ENCODE measurements around the gene TK2.
"Not testable (repeated sequence)": the region's sequence is repeated elsewhere in the genome, so short reads cannot be mapped to it uniquely, and the experiment has no call there.

Gene TK2

DNA sequence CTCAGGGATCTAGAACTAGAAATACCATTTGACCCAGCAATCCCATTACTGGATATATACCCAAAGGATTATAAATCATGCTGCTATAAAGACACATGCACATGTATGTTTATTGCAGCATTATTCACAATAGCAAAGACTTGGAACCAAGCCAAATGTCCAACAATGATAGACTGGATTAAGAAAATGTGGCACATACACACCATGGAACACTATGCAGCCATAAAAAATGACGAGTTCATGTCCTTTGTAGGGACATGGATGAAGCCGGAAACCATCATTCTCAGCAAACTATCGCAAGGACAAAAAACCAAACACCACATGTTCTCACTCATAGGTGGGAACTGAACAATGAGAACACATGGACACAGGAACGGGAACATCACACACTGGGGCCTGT, 48.4 kb downstream of the TK2 start:
- not testable (repeated sequence) for DNase-seq

DNA sequence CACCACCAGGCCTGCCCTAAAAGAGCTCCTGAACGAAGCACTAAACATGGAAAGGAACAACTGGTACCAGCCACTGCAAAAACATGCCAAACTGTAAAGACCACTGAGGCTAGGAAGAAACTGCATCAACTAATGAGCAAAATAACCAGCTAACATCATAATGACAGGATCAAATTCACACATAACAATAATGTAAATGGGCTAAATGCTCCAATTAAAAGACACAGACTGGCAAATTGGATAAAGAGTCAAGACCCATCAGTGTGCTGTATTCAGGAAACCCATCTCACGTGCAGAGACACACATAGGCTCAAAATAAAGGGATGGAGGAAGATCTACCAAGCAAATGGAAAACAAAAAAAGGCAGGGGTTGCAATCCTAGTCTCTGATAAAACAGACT, 52.0 kb downstream of the TK2 start:
- not testable (repeated sequence) for DNase-seq

GRCh38 chr16:66496226-66496625, 53.7 kb downstream of the TK2 start:
- DNase-seq: not testable (repeated sequence)

DNA sequence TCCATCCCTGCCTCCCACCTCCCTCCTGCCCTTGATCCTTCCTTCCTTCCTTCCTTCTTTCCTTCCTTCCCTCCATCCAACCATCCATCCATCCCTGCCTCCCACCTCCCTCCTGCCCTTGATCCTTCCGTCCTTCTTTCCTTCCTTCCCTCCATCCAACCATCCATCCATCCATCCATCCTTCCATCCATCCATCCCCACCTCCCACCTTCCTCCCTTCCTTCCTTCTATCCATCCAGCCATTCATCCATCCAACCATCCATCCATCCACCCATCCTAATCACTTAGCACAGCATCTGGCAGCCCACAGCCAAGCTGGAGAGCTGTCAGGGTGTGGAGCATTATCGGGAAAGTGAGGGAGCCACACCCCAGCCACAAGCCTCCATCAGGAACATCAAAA, 54.5 kb downstream of the TK2 start:
- DNase-seq: no peak

GRCh38 chr16:66494916-66495315, 55.0 kb downstream of the TK2 start:
- no peak for DNase-seq

DNA sequence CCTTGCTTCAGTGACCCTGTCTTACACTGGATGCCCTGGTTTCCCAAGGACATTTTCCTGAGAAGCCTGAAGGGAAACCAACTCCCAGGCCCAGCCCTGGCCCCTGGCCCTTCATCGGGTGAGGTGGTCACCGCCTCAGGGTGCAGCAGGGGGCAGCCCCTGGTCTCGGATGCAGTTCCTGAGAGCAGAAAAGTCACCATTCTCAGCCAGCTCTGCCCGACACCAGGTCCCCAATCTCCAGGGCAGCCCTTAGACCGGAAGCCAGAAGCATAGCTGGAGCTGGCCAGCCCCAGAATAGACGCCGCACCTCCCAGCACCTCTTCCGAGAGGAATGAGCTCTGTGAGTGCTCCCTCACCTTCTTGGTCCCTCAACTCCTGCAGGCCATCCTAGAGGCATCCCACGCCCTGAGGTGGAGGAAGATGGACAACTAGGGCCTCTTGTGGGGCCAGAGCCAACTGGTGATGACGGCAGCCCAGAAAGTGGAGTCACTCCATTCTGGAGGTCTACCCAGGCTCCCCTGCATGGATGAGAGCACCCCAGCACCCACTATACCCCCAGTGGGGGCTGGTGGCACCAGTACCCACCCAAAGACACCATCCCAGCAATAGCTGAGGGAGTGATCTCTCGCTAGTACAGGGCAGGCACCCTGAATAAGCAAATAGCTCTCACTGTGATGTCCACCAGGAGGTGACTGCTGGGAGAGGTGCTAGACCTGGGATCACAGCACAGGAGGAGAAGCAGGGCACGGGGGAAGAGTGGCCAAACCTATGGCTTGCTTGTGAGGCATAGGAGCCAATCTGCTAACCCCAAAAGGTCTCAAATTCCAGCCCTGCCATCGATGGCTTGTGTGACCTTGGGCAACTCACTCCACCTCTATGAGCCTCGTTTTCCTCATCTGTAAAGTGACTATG, 56.2 kb downstream of the TK2 start:
- DNase-seq: no peak

DNA sequence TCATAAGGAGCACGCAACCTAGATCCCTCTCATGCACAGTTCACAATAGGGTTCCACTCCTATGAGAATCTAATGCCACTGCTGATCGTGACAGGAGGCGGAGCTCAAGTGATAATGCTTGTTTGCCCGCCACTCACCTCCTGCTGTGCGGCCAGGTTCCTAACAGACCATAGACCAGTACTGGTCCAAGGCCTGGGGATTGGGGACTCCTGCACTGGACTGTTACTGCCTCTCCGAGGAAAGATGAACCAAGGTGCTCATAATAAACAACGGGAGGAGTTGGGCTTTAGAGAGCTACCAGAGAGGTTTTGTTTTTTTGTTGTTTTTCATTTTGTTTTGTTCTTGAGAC, 58.2 kb downstream of the TK2 start:
- DNase-seq: no peak

DNA sequence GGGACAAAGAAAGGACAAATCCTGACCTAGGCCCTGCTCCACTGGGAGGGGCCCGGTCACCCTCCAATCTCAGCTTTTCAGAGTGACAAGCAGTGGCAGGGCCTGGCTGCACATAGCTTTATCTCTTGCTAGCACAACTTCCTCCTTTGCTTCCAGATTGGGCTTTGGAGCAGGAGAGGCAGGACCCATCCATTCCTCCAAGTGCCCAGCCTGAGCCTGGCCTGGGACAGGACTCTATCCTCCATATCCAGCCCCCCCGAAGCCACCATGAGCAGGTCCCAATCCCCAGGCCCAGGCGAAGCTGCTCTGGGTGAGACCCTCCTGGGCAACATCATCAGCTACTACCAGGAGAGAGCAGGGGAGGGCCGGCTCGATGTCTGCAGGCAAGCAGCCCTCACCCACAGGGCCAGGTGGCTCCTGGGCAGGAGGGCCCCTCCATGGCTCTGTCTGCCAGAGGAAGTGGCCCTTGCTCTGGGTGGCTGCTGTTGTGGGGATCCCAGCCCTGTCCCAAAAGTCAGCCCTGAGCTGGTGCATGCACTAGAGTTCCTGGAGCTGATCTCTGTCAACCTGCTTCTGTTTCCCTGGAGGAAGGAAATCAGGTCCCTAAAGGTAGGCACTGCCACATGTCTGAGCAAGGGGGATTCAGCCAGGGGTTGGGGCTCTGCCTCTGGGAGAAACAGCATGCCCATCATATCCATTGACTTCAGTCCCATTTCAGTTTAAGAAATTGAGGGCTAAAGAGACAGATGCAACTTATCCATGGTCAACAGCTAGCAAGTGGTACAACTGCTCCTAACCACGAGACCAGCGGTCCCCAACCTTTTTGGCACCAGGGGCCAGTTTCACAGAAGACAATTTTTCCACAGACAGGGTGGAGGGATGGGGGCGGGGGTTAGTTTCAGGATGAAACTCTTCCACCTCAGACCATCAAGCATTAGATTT, 58.9 kb downstream of the TK2 start:
- no peak for DNase-seq

- no peak for DNase-seq
These were observed 60.1 kb downstream of the TK2 start for GRCh38 chr16:66489818-66490217.

GRCh38 chr16:66489385-66489784, 60.5 kb downstream of the TK2 start:
- DNase-seq: no peak

GRCh38 chr16:66488505-66488904, 61.4 kb downstream of the TK2 start:
- no peak for DNase-seq

GRCh38 chr16:66487580-66488275, 62.2 kb downstream of the TK2 start:
- no peak for DNase-seq

GRCh38 chr16:66486773-66487579, 62.9 kb downstream of the TK2 start:
- DNase-seq: no peak

DNA sequence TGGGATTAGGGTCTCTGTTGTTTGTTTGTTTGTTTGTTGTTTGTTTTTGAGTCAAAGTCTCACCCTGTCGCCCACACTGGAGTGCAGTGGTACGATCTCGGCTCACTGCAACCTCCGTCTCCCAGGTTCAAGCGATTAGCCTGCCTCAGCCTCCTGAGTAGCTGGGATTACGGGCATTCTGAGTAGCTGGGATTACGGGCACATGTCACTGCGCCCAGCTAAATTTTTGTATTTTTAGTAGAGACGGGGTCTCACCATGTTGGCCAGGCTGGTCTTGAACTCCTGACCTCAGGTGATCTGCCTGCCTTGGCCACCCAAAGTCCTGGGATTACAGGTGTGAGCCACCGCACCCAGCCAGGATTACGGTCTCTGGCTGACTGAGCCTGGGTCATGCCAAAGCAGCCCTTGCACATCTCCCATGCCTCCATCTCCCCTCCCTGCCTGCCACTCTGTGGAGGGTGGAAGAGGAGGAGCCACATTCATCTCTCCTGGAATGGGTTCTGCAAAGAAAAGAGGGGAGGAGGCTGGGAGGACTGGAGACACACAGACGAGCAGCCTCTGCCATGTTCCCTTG, 63.6 kb downstream of the TK2 start:
- DNase-seq: no peak

GRCh38 chr16:66485376-66485775, 64.5 kb downstream of the TK2 start:
- no peak for DNase-seq

DNA sequence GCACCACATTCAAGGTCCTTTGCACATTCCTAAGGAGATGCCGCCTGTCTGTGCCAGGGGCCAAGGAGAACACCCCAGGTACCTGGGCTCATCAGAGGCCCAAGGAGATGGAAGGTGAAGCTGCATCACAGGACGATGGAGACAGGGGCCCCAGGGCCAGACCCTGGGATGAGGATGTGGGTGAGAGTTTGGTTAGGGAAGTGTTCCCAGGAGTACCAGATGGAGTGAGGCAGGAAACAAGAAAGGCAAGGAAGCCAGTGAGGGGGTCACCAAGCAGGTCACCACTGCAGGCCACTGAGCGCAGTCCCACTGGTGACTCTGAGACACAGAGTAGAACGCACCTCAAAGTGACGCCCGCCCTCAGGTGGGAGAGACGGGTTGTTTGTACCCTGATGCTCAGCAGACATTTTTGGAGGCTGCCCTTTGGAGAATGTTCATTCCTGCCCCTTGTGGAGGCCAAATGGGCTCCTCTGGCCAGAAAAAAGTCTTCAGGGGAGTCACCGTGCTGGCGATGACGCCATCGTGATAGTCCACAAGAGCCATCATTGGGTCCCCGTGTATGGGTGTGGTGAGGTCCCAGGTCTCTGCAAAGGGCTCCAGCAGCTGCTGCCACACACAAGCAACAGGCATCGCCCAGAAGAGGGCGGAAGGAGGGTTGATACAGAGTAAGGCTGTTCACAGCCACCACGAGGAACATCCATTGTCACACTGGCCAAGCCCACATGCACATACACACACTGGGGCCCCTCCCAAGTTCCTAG, 65.3 kb downstream of the TK2 start:
- DNase-seq: no peak

DNA sequence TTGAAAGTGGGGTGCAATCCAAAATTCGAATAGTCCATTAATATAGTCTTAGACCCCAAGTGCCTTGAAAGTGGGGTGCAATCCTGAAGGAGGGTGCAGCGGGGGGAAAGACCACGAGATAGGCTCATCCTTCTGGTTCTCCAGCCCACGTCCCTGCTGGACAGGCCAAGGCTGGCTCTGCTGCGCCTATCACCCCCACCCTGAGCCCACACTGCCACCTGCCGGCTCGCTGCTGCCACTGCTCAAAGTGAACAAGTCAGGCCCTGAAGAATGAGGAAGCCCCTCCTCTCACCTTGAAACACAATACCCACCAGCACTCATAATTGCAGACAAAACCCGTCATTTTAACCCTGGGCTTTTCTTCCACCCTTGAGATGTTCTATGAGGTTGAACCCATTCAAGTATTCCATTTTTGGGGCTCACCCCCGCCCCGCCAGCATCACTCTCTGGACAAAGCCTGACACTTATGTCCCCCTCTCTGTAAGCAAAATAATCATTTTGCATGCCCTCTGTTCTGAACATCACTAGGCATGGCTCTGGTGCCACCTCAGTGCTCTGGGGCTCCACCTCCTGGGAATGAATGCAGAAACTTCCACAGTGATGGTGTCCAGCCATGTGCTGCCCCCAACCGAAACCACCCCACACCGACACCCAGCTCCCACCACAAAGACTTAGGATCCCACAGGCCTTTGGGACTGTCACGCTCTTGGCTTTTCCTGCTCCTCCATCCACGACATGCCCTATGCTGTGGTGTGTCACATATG, 66.1 kb downstream of the TK2 start:
- peak; percentile 21 for DNase-seq

- no peak for DNase-seq
These were observed 68.0 kb downstream of the TK2 start for GRCh38 chr16:66481943-66482390.

GRCh38 chr16:66481081-66481942, 68.6 kb downstream of the TK2 start:
- DNase-seq: no peak

All from NCI-H774 (cell line).